K562 (cell line): Measurements from ENCODE around the gene C16orf92. TPM values are rescaled to one million over a fixed set of nuclear protein-coding genes. Genes with fewer than 3 reads are reported as not detected.

Experiments
- ARID4B ChIP-seq: sonication (generic); formaldehyde crosslinking; IDR thresholded peaks from 2 replicates; pipeline ENCODE4 v1.8.0; 2022; ENCODE audit warnings: mild to moderate bottlenecking, missing genetic modification reagents
- ARNT ChIP-seq, 2 experiments: fragments of 450-650 bp; IDR thresholded peaks; 2 replicates each; pipeline ENCODE4 v1.6.1; 2016; ENCODE audit warnings: mild to moderate bottlenecking in 1 of 2
- CTCFL ChIP-seq: IDR thresholded peaks from 2 replicates; pipeline ENCODE4 v1.6.1; 2011; ENCODE audit warnings: borderline replicate concordance, low read depth, mild to moderate bottlenecking, moderate library complexity, low read length; ENCODE audit not compliant: insufficient read depth, poor library complexity, severe bottlenecking
- FOXM1 ChIP-seq, 2 experiments: fragments of 450-650 bp in 1 of 2; sonication (generic) in 1 of 2; formaldehyde crosslinking in 1 of 2; IDR thresholded peaks; 2 replicates each; pipeline versions ENCODE4 v1.6.1 to v1.9.0; 2017 to 2022; ENCODE audit warnings: low read depth in 2 of 2, mild to moderate bottlenecking in 2 of 2, missing genetic modification reagents in 1 of 2, moderate library complexity in 1 of 2
- GMEB1 ChIP-seq: fragments of 250-450 bp; sonication (Bioruptor Pico); IDR thresholded peaks from 2 replicates; pipeline ENCODE4 v1.4.0; 2020; ENCODE audit warnings: mild to moderate bottlenecking
- HMBOX1 ChIP-seq: sonication (generic); IDR thresholded peaks from 2 replicates; pipeline ENCODE4 v1.6.1; 2016
- ILF3 ChIP-seq: fragments of 450-650 bp; IDR thresholded peaks from 2 replicates; pipeline ENCODE4 v1.6.1; 2018; ENCODE audit warnings: antibody characterized with exemption, mild to moderate bottlenecking, moderate library complexity, borderline replicate concordance
- MIER1 ChIP-seq: fragments of 450-650 bp; IDR thresholded peaks from 2 replicates; pipeline ENCODE4 v1.6.1; 2016; ENCODE audit warnings: antibody characterized with exemption, mild to moderate bottlenecking, low read depth
- NCOA6 ChIP-seq: fragments of 450-650 bp; IDR thresholded peaks from 2 replicates; pipeline ENCODE4 v1.6.1; 2017; ENCODE audit warnings: mild to moderate bottlenecking
- NFE2L1 ChIP-seq: fragments of 450-650 bp; IDR thresholded peaks from 2 replicates; pipeline ENCODE4 v1.6.1; 2016; ENCODE audit warnings: missing genetic modification characterization, low read depth, mild to moderate bottlenecking, missing compliant biosample characterization, moderate library complexity, borderline replicate concordance
- SIRT6 ChIP-seq: IDR thresholded peaks from one replicate; pipeline ENCODE4 v1.6.1; 2012; ENCODE audit warnings: low read depth, mild to moderate bottlenecking, control low read depth, inconsistent platforms, low read length, moderate library complexity
- SOX6 ChIP-seq: fragments of 450-650 bp; IDR thresholded peaks from 2 replicates; pipeline ENCODE4 v1.6.1; 2014; ENCODE audit warnings: mild to moderate bottlenecking
- TBP ChIP-seq: optimal IDR thresholded peaks from 2 replicates; pipeline ENCODE3; 2011; ENCODE audit warnings: low read depth, low read length, improper control_type of control experiment
- ZNF561 ChIP-seq: fragments of 450-650 bp; formaldehyde crosslinking; conservative IDR thresholded peaks from 2 replicates; pipeline ENCODE4 v1.4.0; 2020; ENCODE audit warnings: mild to moderate bottlenecking, moderate library complexity
- ZNF668 ChIP-seq: fragments of 250-450 bp; sonication (Bioruptor Pico); IDR thresholded peaks from 2 replicates; pipeline ENCODE4 v1.8.0; 2022; ENCODE audit warnings: mild to moderate bottlenecking, inconsistent platforms
- ZNF76 ChIP-seq: fragments of 250-450 bp; sonication (Bioruptor Pico); IDR thresholded peaks from 2 replicates; pipeline ENCODE4 v1.4.0; 2020; ENCODE audit warnings: mild to moderate bottlenecking, moderate library complexity, borderline replicate concordance
- polyA plus RNA-seq, 8 experiments: library from polyadenylated mRNA; depleted of rRNA in 4 of 8; stranded (reverse) in 5 of 8; unstranded in 3 of 8; fragments of >200 nt; fragmentation: Nextera tagmentation in 2 of 8; fragmentation: Illumina TruSeq in 1 of 8; extraction: Ambion mirVana in 2 of 8; extraction: Trizol in 1 of 8; gene quantifications; 2 replicates each; pipeline versions ENCODE4 v1.2.1 to v1.2.3, GENCODE V29; 2011 to 2014; ENCODE audit warnings: inconsistent platforms in 1 of 8, missing spikeins in 1 of 8
- total RNA-seq, 7 experiments: library from RNA; depleted of rRNA in 6 of 7; stranded (reverse); fragments of >200 nt in 6 of 7; fragmentation: Illumina TruSeq in 2 of 7; extraction: Trizol in 2 of 7; gene quantifications; 2 replicates each; pipeline versions ENCODE4 v1.2.1 to v1.2.3, GENCODE V29; 2011 to 2021; ENCODE audit warnings: low replicate concordance in 1 of 7

Gene C16orf92
- total and polyA plus RNA-seq, 9 of the 15 experiments (the other 6 are each of a cell fraction or from before 2014, with no cell fraction given), result not detected

GRCh38 chr16:29995911-29996765 lies 26.9 kb upstream of the C16orf92 start, which contains the start of gene INO80E (continued):
- no peak for TF ChIP-seq CTCFL
- no peak for TF ChIP-seq SIRT6
- TF ChIP-seq NCOA6, result peak; percentile 37; the same call in 1 of the 2 replicates
- TF ChIP-seq NFE2L1 (tag), result no peak
- TF ChIP-seq ZNF668 (CRISPR knock-in tag), result no peak
- TF ChIP-seq ZNF561 (CRISPR knock-in tag), result no peak
- no peak for TF ChIP-seq MIER1
- peak; percentile 80 for TF ChIP-seq ARID4B
- TF ChIP-seq SOX6, result no peak
- TF ChIP-seq HMBOX1, result no peak
- no peak for TF ChIP-seq FOXM1 (IDR thresholded peaks at IDR 0.05; ENCODE audit: low read depth)
- TF ChIP-seq FOXM1 (CRISPR knock-in tag; IDR thresholded peaks at IDR 0.05; ENCODE audit: low read depth), result no peak
- TF ChIP-seq TBP, result peak; percentile 87
- TF ChIP-seq ARNT (IDR thresholded peaks at IDR 0.05), result peak in 1 of 2 experiments; percentile 48; a peak in 1 of 4 replicates
- no peak for TF ChIP-seq ILF3
- TF ChIP-seq ZNF76, result 0 out of 2 replicates have a peak, but pooled peaks have one; percentile 47
- peak; percentile 97 for TF ChIP-seq GMEB1
